Activated T-cell treated with anti-CD3 and anti-CD28 coated beads for 24 hours (primary cell): Measurements from ENCODE around the gene PDE7B.
"Not testable (repeated sequence)": the region's sequence is repeated elsewhere in the genome, so short reads cannot be mapped to it uniquely, and the experiment has no call there.

Experiments used
- DNase-seq: peaks from one replicate; pipeline ENCODE4 v3.0.0-alpha.2; 2020; ENCODE audit warnings: low read depth

Gene PDE7B

GRCh38 chr6:136108361-136108945, 257.0 kb downstream of the PDE7B start:
- no peak for DNase-seq

GRCh38 chr6:136111831-136112230, 260.3 kb downstream of the PDE7B start:
- no peak for DNase-seq

GRCh38 chr6:136112262-136112661, 260.8 kb downstream of the PDE7B start:
- DNase-seq = no peak

GRCh38 chr6:136113736-136114173, 262.3 kb downstream of the PDE7B start:
- DNase-seq = no peak

- no peak for DNase-seq
These were observed 263.2 kb downstream of the PDE7B start for GRCh38 chr6:136114661-136115060.

- DNase-seq = no peak
These were observed 264.4 kb downstream of the PDE7B start for GRCh38 chr6:136115941-136116340.

- no peak for DNase-seq
These were observed 265.6 kb downstream of the PDE7B start for GRCh38 chr6:136117081-136117480.

- DNase-seq = no peak
These were observed 267.3 kb downstream of the PDE7B start for GRCh38 chr6:136118787-136119186.

GRCh38 chr6:136123468-136123867, 272.0 kb downstream of the PDE7B start:
- no peak for DNase-seq

- DNase-seq = no peak
These were observed 274.1 kb downstream of the PDE7B start for GRCh38 chr6:136125585-136125984.

- no peak for DNase-seq
These were observed 276.4 kb downstream of the PDE7B start for GRCh38 chr6:136127873-136128272.

GRCh38 chr6:136129365-136129764, 277.9 kb downstream of the PDE7B start:
- DNase-seq = no peak

GRCh38 chr6:136134268-136134667, 282.8 kb downstream of the PDE7B start:
- DNase-seq = no peak

GRCh38 chr6:136134751-136135150, 283.2 kb downstream of the PDE7B start:
- no peak for DNase-seq

- DNase-seq = no peak
These were observed 284.8 kb downstream of the PDE7B start for GRCh38 chr6:136136274-136136673.

GRCh38 chr6:136137008-136137692, 285.6 kb downstream of the PDE7B start:
- no peak for DNase-seq

GRCh38 chr6:136137739-136138402, 286.4 kb downstream of the PDE7B start:
- DNase-seq = no peak

- DNase-seq = not testable (repeated sequence)
These were observed 287.6 kb downstream of the PDE7B start for GRCh38 chr6:136139111-136139510.

- DNase-seq = no peak
These were observed 292.9 kb downstream of the PDE7B start for GRCh38 chr6:136144251-136145023.

GRCh38 chr6:136146130-136146529, 294.6 kb downstream of the PDE7B start:
- no peak for DNase-seq

- DNase-seq = no peak
These were observed 295.8 kb downstream of the PDE7B start for GRCh38 chr6:136147342-136147741.

GRCh38 chr6:136148051-136148450, 296.6 kb downstream of the PDE7B start:
- no peak for DNase-seq

- DNase-seq = no peak
These were observed 297.0 kb downstream of the PDE7B start for GRCh38 chr6:136148523-136148922.
